Upper lobe of right lung (tissue), 1 donor: ENCODE data around the gene DIP2C. TPM values are rescaled to one million over a fixed set of nuclear protein-coding genes. Genes with fewer than 3 reads are reported as not detected.

Source experiments
- ATAC-seq: fragments of 200-7000 bp; cut with Tn5 transposase; one replicate; pipeline ENCODE4 v1.9.1; 2020; ENCODE audit warnings: mild to moderate bottlenecking, moderate library complexity
- DNase-seq: peaks from one replicate; pipeline ENCODE4 v3.0.0-alpha.2; 2020
- H3K27ac ChIP-seq: fragments of 200-600 bp; one replicate; pipeline ENCODE4 v1.8.0; 2022
- H3K27me3 ChIP-seq: fragments of 200-600 bp; one replicate; pipeline ENCODE4 v1.8.0; 2022; ENCODE audit warnings: mild to moderate bottlenecking
- H3K36me3 ChIP-seq: fragments of 200-600 bp; one replicate; pipeline ENCODE4 v1.8.0; 2022
- H3K4me1 ChIP-seq: fragments of 200-600 bp; one replicate; pipeline ENCODE4 v1.8.0; 2022
- H3K4me3 ChIP-seq: fragments of 200-600 bp; one replicate; pipeline ENCODE4 v1.8.0; 2022; ENCODE audit warnings: mild to moderate bottlenecking
- H3K9me3 ChIP-seq: fragments of 200-600 bp; one replicate; pipeline ENCODE4 v1.8.0; 2022
- intact Hi-C: fragments of 100-400 bp; cut with DNase I; formaldehyde crosslinking; loops from one replicate; pipeline ENCODE4 v1.11.0; 2022
- total RNA-seq: library from RNA; stranded (reverse); fragmentation: NEBNext Ultra II Directional; extraction: Animal tissue kit (Norgen Biotek cat#: 25700); gene quantifications from one replicate; pipeline ENCODE4 v1.2.1, GENCODE V29; 2021
- TF ChIP-seq, protein P1 (sequence below): fragments of 200-600 bp; IDR thresholded peaks from one replicate; pipeline ENCODE4 v1.8.0; 2022; ENCODE audit warnings: antibody characterized with exemption
- donor health status: DM: no; HTN: yes; CAD: no; lungs with severe emphysema.

The DIP2C gene
- total RNA-seq, 1 donor from 2014 or later = 17.3 TPM

DNA sequence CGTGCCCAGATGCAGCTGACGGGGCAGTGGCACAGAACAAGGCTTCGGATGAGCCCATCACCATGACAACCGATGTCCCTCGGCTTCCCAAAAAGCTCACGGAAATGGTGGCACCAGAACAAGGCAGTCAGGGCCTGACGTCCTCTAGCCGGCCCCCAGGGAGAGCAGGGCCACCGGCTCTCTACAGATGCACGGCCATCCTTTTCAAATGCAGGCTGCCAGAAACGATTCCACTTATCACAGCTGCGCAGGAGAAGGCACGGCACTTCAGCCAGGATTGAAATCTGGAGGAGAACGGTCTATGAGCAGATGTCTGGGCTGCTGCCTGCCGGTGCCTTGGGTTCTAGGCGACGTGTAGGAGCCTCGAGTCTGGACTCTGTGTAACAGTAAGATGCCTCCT lies 330.4 kb downstream of the DIP2C start:
- ATAC-seq = no peak
- DNase-seq = no peak
- H3K36me3 ChIP-seq = peaks cover 50% of the 10 kb centered on the region
- no peak overlapping the region for H3K4me3 ChIP-seq
- H3K27ac ChIP-seq = no peak overlapping the region
- no peaks in the 10 kb centered on the region for H3K4me1 ChIP-seq
- no peaks in the 10 kb centered on the region for H3K9me3 ChIP-seq
- H3K27me3 ChIP-seq = no peaks in the 10 kb centered on the region
- TF ChIP-seq, protein P1, sequence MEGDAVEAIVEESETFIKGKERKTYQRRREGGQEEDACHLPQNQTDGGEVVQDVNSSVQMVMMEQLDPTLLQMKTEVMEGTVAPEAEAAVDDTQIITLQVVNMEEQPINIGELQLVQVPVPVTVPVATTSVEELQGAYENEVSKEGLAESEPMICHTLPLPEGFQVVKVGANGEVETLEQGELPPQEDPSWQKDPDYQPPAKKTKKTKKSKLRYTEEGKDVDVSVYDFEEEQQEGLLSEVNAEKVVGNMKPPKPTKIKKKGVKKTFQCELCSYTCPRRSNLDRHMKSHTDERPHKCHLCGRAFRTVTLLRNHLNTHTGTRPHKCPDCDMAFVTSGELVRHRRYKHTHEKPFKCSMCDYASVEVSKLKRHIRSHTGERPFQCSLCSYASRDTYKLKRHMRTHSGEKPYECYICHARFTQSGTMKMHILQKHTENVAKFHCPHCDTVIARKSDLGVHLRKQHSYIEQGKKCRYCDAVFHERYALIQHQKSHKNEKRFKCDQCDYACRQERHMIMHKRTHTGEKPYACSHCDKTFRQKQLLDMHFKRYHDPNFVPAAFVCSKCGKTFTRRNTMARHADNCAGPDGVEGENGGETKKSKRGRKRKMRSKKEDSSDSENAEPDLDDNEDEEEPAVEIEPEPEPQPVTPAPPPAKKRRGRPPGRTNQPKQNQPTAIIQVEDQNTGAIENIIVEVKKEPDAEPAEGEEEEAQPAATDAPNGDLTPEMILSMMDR = no peak
- intact Hi-C loops = no loop called here

DNA sequence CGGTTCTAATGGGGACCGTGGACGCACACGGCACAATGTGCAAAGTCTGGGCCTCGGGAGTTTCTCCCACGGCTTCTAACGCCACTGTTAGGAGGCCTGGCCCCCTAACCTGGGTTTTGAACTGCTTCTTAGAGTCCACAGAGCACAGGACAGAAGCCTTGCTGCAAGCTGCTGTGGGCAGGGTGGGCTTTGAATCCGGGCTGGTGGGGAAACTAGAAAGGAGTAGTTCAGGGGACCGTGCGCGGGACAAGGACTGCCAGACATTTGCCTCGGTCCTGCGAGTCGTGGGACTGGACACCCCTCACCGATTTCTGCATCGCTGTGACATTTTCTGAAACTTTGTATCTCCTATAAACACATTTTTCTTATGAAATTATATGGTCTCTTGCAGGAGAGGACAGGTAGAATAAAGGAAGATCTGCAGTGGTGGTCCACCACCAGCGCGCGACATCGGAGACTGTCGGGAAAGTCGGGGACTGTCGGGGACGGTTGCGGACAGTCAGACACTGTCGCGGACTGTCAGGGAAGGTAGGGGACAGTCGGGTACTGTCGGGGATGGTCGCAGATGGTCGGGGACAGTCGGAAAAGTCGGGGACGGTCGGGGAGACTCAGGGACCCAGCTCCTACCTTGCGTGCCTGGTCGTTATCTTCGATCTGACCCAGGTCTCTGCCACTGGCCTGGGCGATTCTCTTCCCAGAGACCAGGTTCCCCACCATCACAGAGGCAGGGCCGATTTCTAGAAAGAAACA lies 332.1 kb downstream of the DIP2C start:
- Histone ChIP-seq H3K36me3 (peaks cover 38% of the 10 kb centered on the region), H3K27me3 (no peaks in the 10 kb centered on the region), H3K4me1 (no peaks in the 10 kb centered on the region), H3K9me3 (no peaks in the 10 kb centered on the region), H3K4me3 (no peak overlapping the region), H3K27ac (no peak overlapping the region)
- DNase-seq (no peak), ATAC-seq (no peak)
- intact Hi-C loops = no loop called here
- TF ChIP-seq, protein P1 = no peak

DNA sequence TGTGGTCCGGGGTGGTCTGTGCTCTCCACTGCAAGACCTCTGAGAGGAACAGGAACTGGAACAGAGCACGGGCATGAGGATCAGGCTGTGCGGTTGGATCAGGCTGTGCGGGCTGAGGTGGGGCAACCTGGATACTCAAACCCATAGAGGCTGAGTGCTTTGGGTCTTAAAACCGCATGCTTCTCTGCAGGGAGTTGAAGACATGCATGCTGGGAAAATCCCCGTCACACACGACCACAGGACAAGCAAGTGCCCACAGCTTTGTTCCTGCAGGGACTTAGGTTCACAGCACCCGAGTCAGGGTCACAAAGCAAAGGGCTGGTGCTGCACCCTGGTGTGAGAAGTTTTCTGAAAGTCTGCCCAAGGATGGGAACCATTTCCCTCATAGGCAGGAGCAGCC lies 333.0 kb downstream of the DIP2C start:
- no peaks in the 10 kb centered on the region for H3K4me1 ChIP-seq
- H3K36me3 ChIP-seq = peaks cover 29% of the 10 kb centered on the region

DNA sequence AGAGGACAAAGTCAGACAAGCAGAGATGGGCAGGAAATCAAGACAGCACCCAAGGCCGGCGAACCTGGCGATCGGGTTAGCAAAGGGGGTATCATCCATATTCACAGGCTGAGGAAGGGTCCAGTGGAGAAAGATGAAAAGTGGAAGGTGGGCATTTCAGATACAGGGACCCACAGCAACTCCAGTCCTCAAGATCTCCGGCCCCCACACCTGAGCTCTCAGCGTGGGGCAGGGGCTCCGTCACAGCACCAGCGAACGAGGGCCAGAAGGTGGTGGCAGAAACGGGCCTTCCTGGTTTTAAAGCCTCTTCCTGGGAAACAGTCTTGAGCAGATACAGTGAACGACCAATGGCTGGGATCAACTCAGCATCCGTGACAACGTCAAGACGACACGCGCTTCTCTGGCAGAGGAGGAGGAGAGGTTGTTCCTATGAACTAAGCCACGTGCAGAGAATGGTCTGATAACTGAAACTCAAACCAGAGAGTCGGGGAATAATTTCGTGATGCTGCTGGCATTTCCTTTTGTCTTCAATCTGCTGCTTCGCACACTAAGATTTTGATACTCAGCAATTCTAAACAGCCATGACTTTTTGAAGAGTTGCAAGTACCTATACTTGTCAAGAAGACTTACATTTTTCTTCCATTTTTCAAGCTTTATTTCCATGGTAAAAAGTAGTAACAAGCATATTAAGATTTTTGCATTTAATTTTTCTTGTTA lies 334.4 kb downstream of the DIP2C start:
- no peak overlapping the region for H3K27ac ChIP-seq
- no peaks in the 10 kb centered on the region for H3K9me3 ChIP-seq
- H3K27me3 ChIP-seq = no peaks in the 10 kb centered on the region
- intact Hi-C loops = no loop called here
- H3K36me3 ChIP-seq = peaks cover 21% of the 10 kb centered on the region
- H3K4me1 ChIP-seq = no peaks in the 10 kb centered on the region
- TF ChIP-seq, protein P1 = no peak
- no peak for ATAC-seq
- peak; percentile 40 for DNase-seq
- H3K4me3 ChIP-seq = no peak overlapping the region

More for the DNA sequence above, 333.0 kb downstream of the DIP2C start:
- DNase-seq = no peak
- intact Hi-C loops = no loop called here
- H3K27ac ChIP-seq = no peak overlapping the region
- ATAC-seq = no peak
- H3K4me3 ChIP-seq = no peak overlapping the region
- TF ChIP-seq, protein P1 = no peak
- H3K27me3 ChIP-seq = no peaks in the 10 kb centered on the region
- no peaks in the 10 kb centered on the region for H3K9me3 ChIP-seq

DNA sequence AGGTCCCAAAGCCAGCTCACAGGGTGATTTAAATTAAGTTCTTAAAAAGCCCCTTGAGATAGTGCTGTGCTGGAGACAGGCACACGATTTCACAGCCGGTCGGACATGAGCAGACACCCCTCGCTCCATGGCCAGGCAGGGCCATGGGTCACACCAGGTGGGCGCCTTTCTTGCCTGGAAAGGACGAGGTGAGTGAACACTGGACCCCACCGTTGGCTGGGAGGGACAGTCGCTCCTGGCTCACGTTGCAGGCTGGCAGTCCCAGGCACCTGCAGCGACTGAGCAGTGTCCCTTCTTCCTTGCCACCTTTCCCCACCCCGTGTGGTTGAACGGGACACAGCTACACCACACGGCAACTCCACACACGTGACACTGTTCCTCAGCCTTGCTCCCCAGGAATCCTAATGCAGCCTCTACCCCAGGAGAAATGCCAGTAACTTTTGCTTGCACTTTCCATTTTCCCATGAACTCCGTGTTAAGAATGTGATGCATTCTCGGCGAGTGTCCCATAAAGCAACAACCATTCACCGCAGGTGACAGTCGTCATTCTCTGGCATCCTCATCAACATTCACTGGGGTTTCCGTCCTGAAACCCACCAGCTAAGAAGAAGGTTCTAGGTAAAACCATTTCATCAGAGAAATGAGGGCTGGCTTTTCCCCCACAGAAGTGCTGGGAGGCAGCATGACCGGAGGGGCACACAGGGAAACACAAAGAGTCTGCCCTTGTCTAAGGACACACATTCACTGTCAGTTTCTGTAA lies 336.8 kb downstream of the DIP2C start:
- intact Hi-C loops = no loop called here
- Histone ChIP-seq H3K36me3 (peaks cover 30% of the 10 kb centered on the region), H3K27ac (no peak overlapping the region), H3K9me3 (no peaks in the 10 kb centered on the region), H3K4me3 (no peak overlapping the region), H3K27me3 (no peaks in the 10 kb centered on the region), H3K4me1 (no peaks in the 10 kb centered on the region)
- DNase-seq (peak; percentile 46), ATAC-seq (no peak)
- TF ChIP-seq, protein P1 = no peak
